Brain microvascular endothelial cell (primary cell): ENCODE data around the gene IL12RB2.

Experiments used
- DNase-seq: peaks from one replicate; pipeline ENCODE4 v3.0.0-alpha.2; 2020
- H3K27ac ChIP-seq: fragments of 250-450 bp; sonication (Bioruptor Pico); 2 replicates; pipeline ENCODE4 v1.5.1; 2020; ENCODE audit warnings: mild to moderate bottlenecking, moderate library complexity
- H3K27me3 ChIP-seq: fragments of 250-450 bp; sonication (Bioruptor Pico); replicated peaks from 2 replicates; pipeline ENCODE4 v1.5.1; 2020; ENCODE audit warnings: mild to moderate bottlenecking
- H3K36me3 ChIP-seq: fragments of 250-450 bp; sonication (Bioruptor Pico); replicated peaks from 2 replicates; pipeline ENCODE4 v1.5.1; 2020; ENCODE audit warnings: mild to moderate bottlenecking
- H3K4me3 ChIP-seq: 2 replicates; pipeline ENCODE4 v1.5.1; 2011; ENCODE audit warnings: low read depth, mild to moderate bottlenecking, control low read depth, low read length, moderate library complexity
- CTCF ChIP-seq: IDR thresholded peaks from 2 replicates; pipeline ENCODE4 v1.5.1; 2011; ENCODE audit warnings: low read depth, mild to moderate bottlenecking, moderate library complexity, low read length, control low read depth, inconsistent platforms; ENCODE audit errors: missing control alignments
- in situ Hi-C: cut with HindIII; loops from 2 replicates; pipeline ENCODE4 v1.10.0; 2017; ENCODE audit warnings: low sequenced_read_pairs, low pct_ligation_motif_present

Gene IL12RB2

DNA sequence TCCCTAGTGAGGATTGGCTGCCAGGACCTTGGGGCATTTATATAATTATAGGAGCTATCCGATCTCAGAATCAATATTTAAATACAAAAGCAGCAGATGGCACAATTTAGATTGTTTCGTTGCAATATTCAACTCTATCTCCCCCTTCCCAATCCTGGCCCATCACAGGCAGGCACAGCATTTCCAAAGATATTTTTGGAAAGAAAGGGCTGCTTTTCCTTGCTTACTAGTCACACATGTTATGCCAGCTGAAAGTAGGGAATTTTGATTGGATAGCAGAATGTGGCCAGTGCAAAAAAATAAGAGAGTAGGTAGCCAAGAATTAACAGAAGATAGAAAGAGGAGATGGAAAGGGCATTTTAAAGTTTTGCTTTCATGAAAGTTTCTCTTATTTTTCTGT, 37.9 kb downstream of the IL12RB2 start:
- DNase-seq = no peak
- no peak overlapping the region for H3K4me3 ChIP-seq
- H3K27ac ChIP-seq = no peak overlapping the region
- in situ Hi-C loops = loop anchor here (25.0 kb wide), 1 partner anchor 142 kb away; no protein-coding TSS in a partner anchor
- H3K27me3 ChIP-seq = no peaks in the 10 kb centered on the region
- H3K36me3 ChIP-seq = no peaks in the 10 kb centered on the region
- TF ChIP-seq CTCF = no peak

DNA sequence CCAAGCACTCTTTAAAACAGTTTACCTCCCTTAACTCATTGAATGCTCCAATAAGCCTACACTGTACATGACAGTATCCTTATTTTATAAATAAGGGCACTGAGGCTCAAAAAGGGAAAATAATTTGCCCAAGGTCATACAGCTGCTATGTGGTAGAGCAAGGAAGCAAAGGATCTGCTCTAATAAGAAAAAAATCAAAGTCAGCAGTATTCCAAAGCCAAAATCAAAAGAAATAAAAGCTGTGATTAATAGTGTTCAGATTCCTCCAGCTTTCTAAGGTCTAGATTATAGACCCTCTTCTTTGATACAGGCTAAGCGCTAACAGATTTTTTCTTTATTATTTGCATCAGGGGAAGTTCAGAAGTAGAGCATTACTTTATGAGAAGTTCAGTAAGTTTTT, 39.3 kb downstream of the IL12RB2 start:
- in situ Hi-C loops = loop anchor here (25.0 kb wide), 1 partner anchor 140 kb away; no protein-coding TSS in a partner anchor

GRCh38 chr1:67347688-67348472, 40.2 kb downstream of the IL12RB2 start:
- H3K27ac ChIP-seq = no peak overlapping the region
- peak; percentile 89 for TF ChIP-seq CTCF
- H3K4me3 ChIP-seq = no peak overlapping the region
- H3K27me3 ChIP-seq = no peaks in the 10 kb centered on the region
- H3K36me3 ChIP-seq = no peaks in the 10 kb centered on the region
- peak; percentile 49 for DNase-seq
- in situ Hi-C loops = loop anchor here (25.0 kb wide), 1 partner anchor 139 kb away; no protein-coding TSS in a partner anchor

More for the DNA sequence above, 39.3 kb downstream of the IL12RB2 start:
- H3K27me3 ChIP-seq = no peaks in the 10 kb centered on the region
- H3K27ac ChIP-seq = no peak overlapping the region
- no peak for TF ChIP-seq CTCF
- no peak overlapping the region for H3K4me3 ChIP-seq
- DNase-seq = no peak
- H3K36me3 ChIP-seq = no peaks in the 10 kb centered on the region

GRCh38 chr1:67348586-67349252, 41.0 kb downstream of the IL12RB2 start:
- DNase-seq = no peak
- no peaks in the 10 kb centered on the region for H3K27me3 ChIP-seq
- no peak for TF ChIP-seq CTCF
- no peaks in the 10 kb centered on the region for H3K36me3 ChIP-seq
- H3K27ac ChIP-seq = no peak overlapping the region
- in situ Hi-C loops = loop anchor here (25.0 kb wide), 1 partner anchor 139 kb away; no protein-coding TSS in a partner anchor
- no peak overlapping the region for H3K4me3 ChIP-seq

DNA sequence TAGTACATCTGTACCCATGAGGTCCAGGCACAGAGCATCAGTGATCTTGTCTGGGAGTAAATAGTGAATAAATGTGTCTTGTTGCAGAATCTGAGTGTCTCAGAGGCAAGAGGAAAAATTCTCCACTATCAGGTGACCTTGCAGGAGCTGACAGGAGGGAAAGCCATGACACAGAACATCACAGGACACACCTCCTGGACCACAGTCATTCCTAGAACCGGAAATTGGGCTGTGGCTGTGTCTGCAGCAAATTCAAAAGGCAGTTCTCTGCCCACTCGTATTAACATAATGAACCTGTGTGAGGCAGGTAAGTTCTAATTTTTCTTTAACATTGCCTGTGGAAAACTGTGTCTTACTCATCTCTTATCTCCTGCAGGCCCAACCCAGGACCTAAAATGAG, 43.1 kb downstream of the IL12RB2 start:
- in situ Hi-C loops = no loop called here
- no peak for DNase-seq
- Histone ChIP-seq H3K36me3 (no peaks in the 10 kb centered on the region), H3K4me3 (no peak overlapping the region), H3K27me3 (no peaks in the 10 kb centered on the region), H3K27ac (no peak overlapping the region)
- no peak for TF ChIP-seq CTCF
